ENCODE data around the gene FYCO1.

DNA sequence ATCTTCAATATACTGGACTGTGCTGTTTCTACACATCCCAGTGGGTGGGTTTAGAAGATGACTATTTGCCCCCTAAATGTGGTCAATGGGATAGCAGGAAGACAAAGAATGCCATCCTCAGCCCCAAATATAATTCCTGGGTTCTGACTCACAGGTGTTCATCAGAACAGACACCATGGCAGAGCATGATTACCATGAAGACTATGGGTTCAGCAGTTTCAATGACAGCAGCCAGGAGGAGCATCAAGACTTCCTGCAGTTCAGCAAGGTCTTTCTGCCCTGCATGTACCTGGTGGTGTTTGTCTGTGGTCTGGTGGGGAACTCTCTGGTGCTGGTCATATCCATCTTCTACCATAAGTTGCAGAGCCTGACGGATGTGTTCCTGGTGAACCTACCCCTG lies 49.3 kb downstream of the FYCO1 start:
- TF ChIP-seq POLR2A (IDR thresholded peaks at IDR 0.05) = no peak
- TF ChIP-seq CTCF (IDR thresholded peaks at IDR 0.05) = no peak
- TF ChIP-seq EP300 (IDR thresholded peaks at IDR 0.05) = no peak
- no peak for TF ChIP-seq POLR2AphosphoS5 (IDR thresholded peaks at IDR 0.05)
